ENCODE measurements around the gene GPBP1L1.
A peak's percentile ranks its signal among the peaks of the same experiment; 100 is the strongest.

The GPBP1L1 gene

DNA sequence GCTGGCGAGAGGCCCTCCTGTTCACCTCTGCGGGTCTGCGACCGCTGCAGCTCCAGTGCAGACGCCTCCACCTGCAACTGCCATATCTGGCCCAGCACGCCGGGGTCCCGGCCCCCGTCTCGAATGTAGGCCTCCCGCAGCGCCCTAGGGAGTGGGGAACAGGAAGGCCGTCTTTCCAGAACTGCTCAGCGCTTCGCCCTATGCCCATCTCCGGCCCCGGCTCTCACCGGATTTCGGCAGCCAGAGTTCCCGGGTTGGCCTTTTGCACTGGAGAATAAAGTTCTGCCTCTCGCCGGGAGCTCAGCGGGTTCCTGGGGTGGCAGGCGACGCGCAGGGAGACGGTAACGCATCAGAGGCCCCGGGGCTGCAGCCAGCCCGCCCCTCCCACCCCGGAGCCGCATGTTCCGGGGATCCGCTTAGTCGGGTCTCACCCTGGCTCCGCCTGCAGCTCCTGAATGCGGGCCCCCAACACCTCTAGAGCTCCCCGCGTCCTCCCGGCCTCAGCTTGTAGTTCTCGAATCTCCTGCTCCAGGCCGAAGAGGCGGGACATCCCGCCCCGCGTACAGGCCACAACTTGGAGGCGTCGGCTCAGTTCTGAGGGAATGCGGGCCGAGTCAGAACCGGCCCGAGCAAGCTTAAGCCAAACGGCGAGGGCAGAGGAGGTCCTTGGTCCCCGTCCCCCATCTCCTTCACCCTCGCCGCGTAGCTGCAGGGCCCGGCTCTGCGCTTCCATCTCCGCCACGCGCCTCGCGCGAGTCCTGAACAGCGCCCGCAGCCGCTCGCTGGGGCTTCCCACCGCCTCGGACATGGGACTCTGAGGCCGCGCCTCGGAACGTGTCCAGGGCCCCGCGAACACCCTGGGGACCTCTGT is 63.6 kb downstream of the GPBP1L1 start:
- no peak overlapping the region for H3K27ac ChIP-seq (replicated peaks)
- DNase-seq (ENCODE audit: low read depth in 1 of 2, low spot score in 1 of 2), result no peak
- TF ChIP-seq POLR2AphosphoS5 (IDR thresholded peaks at IDR 0.05; ENCODE audit: low read depth) (no peak; the same call in 1 of the 2 replicates), SPI1 (IDR thresholded peaks at IDR 0.05; ENCODE audit: borderline replicate concordance, low read depth) (no peak), GABPA (IDR thresholded peaks at IDR 0.05; ENCODE audit: low read depth) (no peak)
- TF ChIP-seq, protein P1, sequence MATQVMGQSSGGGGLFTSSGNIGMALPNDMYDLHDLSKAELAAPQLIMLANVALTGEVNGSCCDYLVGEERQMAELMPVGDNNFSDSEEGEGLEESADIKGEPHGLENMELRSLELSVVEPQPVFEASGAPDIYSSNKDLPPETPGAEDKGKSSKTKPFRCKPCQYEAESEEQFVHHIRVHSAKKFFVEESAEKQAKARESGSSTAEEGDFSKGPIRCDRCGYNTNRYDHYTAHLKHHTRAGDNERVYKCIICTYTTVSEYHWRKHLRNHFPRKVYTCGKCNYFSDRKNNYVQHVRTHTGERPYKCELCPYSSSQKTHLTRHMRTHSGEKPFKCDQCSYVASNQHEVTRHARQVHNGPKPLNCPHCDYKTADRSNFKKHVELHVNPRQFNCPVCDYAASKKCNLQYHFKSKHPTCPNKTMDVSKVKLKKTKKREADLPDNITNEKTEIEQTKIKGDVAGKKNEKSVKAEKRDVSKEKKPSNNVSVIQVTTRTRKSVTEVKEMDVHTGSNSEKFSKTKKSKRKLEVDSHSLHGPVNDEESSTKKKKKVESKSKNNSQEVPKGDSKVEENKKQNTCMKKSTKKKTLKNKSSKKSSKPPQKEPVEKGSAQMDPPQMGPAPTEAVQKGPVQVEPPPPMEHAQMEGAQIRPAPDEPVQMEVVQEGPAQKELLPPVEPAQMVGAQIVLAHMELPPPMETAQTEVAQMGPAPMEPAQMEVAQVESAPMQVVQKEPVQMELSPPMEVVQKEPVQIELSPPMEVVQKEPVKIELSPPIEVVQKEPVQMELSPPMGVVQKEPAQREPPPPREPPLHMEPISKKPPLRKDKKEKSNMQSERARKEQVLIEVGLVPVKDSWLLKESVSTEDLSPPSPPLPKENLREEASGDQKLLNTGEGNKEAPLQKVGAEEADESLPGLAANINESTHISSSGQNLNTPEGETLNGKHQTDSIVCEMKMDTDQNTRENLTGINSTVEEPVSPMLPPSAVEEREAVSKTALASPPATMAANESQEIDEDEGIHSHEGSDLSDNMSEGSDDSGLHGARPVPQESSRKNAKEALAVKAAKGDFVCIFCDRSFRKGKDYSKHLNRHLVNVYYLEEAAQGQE (IDR thresholded peaks at IDR 0.05; ENCODE audit: insufficient replicate concordance, low read depth), result no peak
- TF ChIP-seq, protein P2, sequence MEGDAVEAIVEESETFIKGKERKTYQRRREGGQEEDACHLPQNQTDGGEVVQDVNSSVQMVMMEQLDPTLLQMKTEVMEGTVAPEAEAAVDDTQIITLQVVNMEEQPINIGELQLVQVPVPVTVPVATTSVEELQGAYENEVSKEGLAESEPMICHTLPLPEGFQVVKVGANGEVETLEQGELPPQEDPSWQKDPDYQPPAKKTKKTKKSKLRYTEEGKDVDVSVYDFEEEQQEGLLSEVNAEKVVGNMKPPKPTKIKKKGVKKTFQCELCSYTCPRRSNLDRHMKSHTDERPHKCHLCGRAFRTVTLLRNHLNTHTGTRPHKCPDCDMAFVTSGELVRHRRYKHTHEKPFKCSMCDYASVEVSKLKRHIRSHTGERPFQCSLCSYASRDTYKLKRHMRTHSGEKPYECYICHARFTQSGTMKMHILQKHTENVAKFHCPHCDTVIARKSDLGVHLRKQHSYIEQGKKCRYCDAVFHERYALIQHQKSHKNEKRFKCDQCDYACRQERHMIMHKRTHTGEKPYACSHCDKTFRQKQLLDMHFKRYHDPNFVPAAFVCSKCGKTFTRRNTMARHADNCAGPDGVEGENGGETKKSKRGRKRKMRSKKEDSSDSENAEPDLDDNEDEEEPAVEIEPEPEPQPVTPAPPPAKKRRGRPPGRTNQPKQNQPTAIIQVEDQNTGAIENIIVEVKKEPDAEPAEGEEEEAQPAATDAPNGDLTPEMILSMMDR (IDR thresholded peaks at IDR 0.05; ENCODE audit: insufficient read depth, low read length), result no peak
- H3K27me3 ChIP-seq (ENCODE audit: insufficient read depth, poor library complexity, severe bottlenecking), result no peaks in the 10 kb centered on the region
- no peak overlapping the region for H3K4me3 ChIP-seq (replicated peaks; ENCODE audit: insufficient read depth, low read length)

DNA sequence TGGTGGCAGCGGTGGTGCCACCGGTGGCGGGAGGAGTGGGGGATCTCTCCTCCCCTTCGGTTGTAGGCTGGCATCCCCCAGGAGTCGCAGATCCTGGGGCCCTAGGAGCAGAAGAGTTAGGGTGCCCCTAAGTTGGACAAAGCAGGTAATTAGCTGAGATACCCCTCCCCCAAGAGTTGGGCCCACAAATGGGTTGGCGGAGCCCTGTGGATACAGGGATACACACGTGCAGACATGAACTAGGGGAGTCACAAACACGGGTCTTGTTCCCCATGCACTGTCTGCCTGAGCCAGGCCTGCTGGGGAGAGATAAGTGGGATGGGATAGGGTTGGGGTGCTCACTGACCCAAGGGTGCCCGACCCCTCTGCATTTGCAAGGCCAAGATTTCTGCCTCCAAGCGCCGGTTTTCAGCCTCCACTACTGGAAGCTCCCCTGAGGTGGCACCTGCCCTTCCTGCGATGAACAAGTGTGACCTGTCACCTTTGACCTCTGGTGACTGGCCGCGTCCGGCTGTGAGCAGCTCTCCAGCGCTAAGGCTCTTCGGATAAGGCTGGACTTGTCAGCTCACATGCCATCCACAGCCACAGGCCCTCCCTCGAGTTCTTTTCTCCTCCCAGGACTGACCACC is 64.3 kb downstream of the GPBP1L1 start:
- Histone ChIP-seq H3K4me3 (replicated peaks; ENCODE audit: insufficient read depth, low read length) (no peak overlapping the region), H3K27ac (replicated peaks) (peak overlapping the region; percentile 39; the same call in 1 of the 2 replicates), H3K27me3 (ENCODE audit: insufficient read depth, poor library complexity, severe bottlenecking) (no peaks in the 10 kb centered on the region)
- TF ChIP-seq GABPA (IDR thresholded peaks at IDR 0.05; ENCODE audit: low read depth) (no peak), POLR2AphosphoS5 (IDR thresholded peaks at IDR 0.05; ENCODE audit: low read depth) (no peak)
- no peak for DNase-seq (ENCODE audit: low read depth in 1 of 2, low spot score in 1 of 2)

DNA sequence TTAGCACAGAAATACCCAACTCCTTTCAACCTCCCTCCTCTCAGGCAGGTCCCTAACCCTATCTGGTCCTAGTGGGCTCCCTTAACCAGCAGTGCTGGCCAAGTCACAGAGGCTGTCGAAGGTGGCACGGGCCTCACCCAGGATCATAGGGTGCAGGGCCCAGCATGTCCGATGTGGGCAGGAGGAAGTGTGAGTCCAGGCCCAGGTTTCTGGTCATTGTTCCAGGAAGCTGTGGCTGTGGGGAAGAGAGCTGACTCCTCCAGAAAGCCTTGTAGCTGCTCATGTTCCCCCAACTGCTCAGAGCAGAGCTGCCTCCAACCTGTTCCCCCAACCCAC is 64.9 kb downstream of the GPBP1L1 start:
- H3K27ac ChIP-seq (replicated peaks), result peak overlapping the region; percentile 39; the same call in 1 of the 2 replicates

DNA sequence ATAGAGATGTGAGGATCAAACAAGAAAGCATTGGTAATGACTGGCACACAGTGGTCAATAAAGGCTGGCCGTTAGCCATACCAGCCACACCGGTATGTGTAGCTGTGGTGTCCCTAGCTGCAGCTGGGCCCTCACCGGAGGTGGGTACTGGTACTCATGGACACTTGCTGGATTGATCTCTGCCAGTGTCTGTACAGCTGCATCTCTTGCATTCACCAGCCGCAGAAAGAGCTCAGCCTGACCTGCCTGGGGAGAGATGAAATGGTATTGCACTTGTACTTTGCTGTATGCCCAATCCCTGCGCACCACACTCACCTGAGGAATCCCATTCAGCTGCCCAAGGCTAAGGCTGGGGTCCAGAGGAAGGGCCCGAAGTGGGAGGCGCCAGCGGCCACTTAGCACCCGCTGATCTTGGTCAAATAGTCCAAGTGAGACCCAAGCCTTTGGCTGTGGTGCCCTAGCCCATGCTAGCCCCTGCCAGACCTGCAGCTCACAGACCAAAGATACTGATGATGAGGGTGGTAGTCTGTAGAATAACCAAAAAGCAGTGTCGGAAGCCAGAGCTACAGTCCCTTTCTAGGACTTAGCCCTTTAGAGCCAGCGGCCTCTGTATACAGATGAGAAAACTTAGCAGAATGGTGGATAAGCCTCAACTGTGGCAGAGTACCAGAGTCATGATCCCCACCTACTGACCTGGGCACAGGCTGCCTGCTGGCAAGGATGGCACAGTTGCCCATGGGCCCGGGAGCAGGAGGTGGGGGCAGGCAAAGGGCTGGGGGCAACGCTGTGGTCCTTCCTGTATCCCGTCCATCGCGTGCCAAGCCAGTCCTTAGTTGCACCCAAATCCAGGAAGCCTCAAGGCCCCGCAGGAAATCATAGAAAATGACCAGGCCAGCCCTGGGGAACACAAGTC is 65.5 kb downstream of the GPBP1L1 start:
- Histone ChIP-seq H3K4me3 (replicated peaks; ENCODE audit: insufficient read depth, low read length) (no peak overlapping the region), H3K27me3 (ENCODE audit: insufficient read depth, poor library complexity, severe bottlenecking) (no peaks in the 10 kb centered on the region), H3K27ac (replicated peaks) (peak overlapping the region; percentile 39; the same call in 1 of the 2 replicates)
- no peak for DNase-seq (ENCODE audit: low read depth in 1 of 2, low spot score in 1 of 2)
- TF ChIP-seq, protein P2 (IDR thresholded peaks at IDR 0.05; ENCODE audit: insufficient read depth, low read length), result no peak
- no peak for TF ChIP-seq SPI1 (IDR thresholded peaks at IDR 0.05; ENCODE audit: borderline replicate concordance, low read depth)
- TF ChIP-seq POLR2AphosphoS5 (IDR thresholded peaks at IDR 0.05; ENCODE audit: low read depth), result no peak
- TF ChIP-seq, protein P1 (IDR thresholded peaks at IDR 0.05; ENCODE audit: insufficient replicate concordance, low read depth), result no peak
- no peak for TF ChIP-seq GABPA (IDR thresholded peaks at IDR 0.05; ENCODE audit: low read depth)

More for the DNA sequence above, 64.9 kb downstream of the GPBP1L1 start:
- H3K4me3 ChIP-seq (replicated peaks; ENCODE audit: insufficient read depth, low read length), result no peak overlapping the region
- no peaks in the 10 kb centered on the region for H3K27me3 ChIP-seq (ENCODE audit: insufficient read depth, poor library complexity, severe bottlenecking)
- peak; percentile 39 to 41 for DNase-seq (ENCODE audit: low read depth in 1 of 2, low spot score in 1 of 2)
- TF ChIP-seq, protein P2 (IDR thresholded peaks at IDR 0.05; ENCODE audit: insufficient read depth, low read length), result no peak
- peak; percentile 34; the same call in 1 of the 2 replicates for TF ChIP-seq SPI1 (IDR thresholded peaks at IDR 0.05; ENCODE audit: borderline replicate concordance, low read depth)

Data from HL-60 (cell line).